HEK293T (cell line): ENCODE results near the gene SLC22A6.

Source experiments
- CTCF ChIA-PET: fragments of 350-600 bp; formaldehyde crosslinking; extraction: SDS; loops from one replicate; lab custom pipeline; 2021; ENCODE audit warnings: antibody characterized with exemption, inconsistent platforms; lab: Yijun Ruan, JAX
- POLR2A ChIA-PET: fragments of 350-600 bp; formaldehyde crosslinking; extraction: SDS; loops from one replicate; lab custom pipeline; 2020; ENCODE audit warnings: antibody characterized with exemption, inconsistent platforms; lab: Yijun Ruan, JAX
- DNase-seq: peaks from one replicate; pipeline ENCODE4 v3.0.0; 2012; ENCODE audit warnings: mixed read lengths; ENCODE audit errors: extremely low spot score
- ARNT ChIP-seq: fragments of 450-650 bp; IDR thresholded peaks from 2 replicates; pipeline ENCODE4 v1.6.1; 2017; ENCODE audit warnings: mild to moderate bottlenecking
- BHLHE40 ChIP-seq: fragments of 450-650 bp; IDR thresholded peaks from 2 replicates; pipeline ENCODE4 v1.6.1; 2016; ENCODE audit warnings: mild to moderate bottlenecking, moderate library complexity, borderline replicate concordance
- CTBP1 ChIP-seq: fragments of 450-650 bp; IDR thresholded peaks from 2 replicates; pipeline ENCODE4 v1.6.1; 2016; ENCODE audit warnings: borderline replicate concordance
- ELF4 ChIP-seq: fragments of 450-650 bp; IDR thresholded peaks from 2 replicates; pipeline ENCODE4 v1.6.1; 2017; ENCODE audit warnings: antibody characterized with exemption
- FOXA1 ChIP-seq: fragments of 450-650 bp; IDR thresholded peaks from 2 replicates; pipeline ENCODE4 v1.6.1; 2016; ENCODE audit warnings: mild to moderate bottlenecking
- FOXK2 ChIP-seq: fragments of 450-650 bp; IDR thresholded peaks from 2 replicates; pipeline ENCODE4 v1.6.1; 2016; ENCODE audit warnings: mild to moderate bottlenecking
- FOXM1 ChIP-seq: fragments of 450-650 bp; IDR thresholded peaks from 2 replicates; pipeline ENCODE4 v1.6.1; 2017; ENCODE audit warnings: mild to moderate bottlenecking, borderline replicate concordance
- HDGF ChIP-seq: fragments of 450-650 bp; IDR thresholded peaks from 2 replicates; pipeline ENCODE4 v1.6.1; 2017; ENCODE audit warnings: antibody characterized with exemption, borderline replicate concordance
- L3MBTL2 ChIP-seq: fragments of 450-650 bp; conservative IDR thresholded peaks from 2 replicates; pipeline ENCODE4 v1.6.1; 2016; ENCODE audit warnings: mild to moderate bottlenecking
- LEF1 ChIP-seq: fragments of 450-650 bp; IDR thresholded peaks from 2 replicates; pipeline ENCODE4 v1.6.1; 2017; ENCODE audit warnings: mild to moderate bottlenecking, borderline replicate concordance
- NFRKB ChIP-seq: fragments of 450-650 bp; IDR thresholded peaks from 2 replicates; pipeline ENCODE4 v1.6.1; 2016; ENCODE audit warnings: mild to moderate bottlenecking, moderate library complexity
- SP1 ChIP-seq: fragments of 450-650 bp; IDR thresholded peaks from 2 replicates; pipeline ENCODE4 v1.6.1; 2017
- SUZ12 ChIP-seq: fragments of 450-650 bp; IDR thresholded peaks from 2 replicates; pipeline ENCODE4 v1.6.1; 2016; ENCODE audit warnings: mild to moderate bottlenecking
- TARDBP ChIP-seq: fragments of 450-650 bp; IDR thresholded peaks from 2 replicates; pipeline ENCODE4 v1.6.1; 2016
- ZNF384 ChIP-seq: fragments of 450-650 bp; IDR thresholded peaks from 2 replicates; pipeline ENCODE4 v1.6.1; 2016
- TF ChIP-seq, protein P1 (sequence below): fragments of 450-650 bp; IDR thresholded peaks from 2 replicates; pipeline ENCODE4 v1.6.1; 2016

The SLC22A6 gene

DNA sequence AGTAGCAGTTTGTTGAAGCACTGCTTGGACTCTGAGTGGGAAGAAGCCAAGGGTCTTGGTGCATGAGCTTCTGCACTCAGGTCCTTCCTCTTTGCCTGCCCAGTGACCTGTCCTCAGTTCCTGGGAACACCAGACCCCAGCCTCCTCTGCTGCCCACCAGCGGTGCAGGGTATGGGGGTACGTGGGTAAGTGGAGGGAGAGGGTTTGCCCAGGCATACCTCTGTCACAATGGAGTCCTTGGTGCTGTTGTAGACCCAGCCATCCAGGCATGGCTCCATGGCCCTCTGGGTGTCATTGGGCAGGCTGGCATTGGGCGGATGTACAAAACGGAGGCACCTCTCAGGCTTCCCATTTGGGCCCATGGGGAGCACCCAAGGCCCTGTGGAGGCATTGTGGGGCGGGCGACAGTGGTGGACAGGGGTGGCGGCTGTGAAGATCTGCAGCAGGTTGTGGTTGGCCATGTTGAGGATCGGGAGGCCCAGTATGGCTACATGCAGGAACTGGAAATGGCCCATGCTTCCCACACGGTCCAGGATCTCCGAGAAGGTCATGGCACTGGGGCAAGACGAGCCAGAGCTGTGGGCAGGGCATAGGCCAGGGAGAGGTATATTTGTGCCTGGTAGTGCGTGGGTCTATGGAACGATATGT lies 29.8 kb upstream of the SLC22A6 start:
- TF ChIP-seq FOXA1: no peak
- TF ChIP-seq ZNF384: no peak
- no peak for TF ChIP-seq FOXK2
- no peak for TF ChIP-seq BHLHE40
- TF ChIP-seq FOXM1: no peak
- no peak for TF ChIP-seq ARNT
- TF ChIP-seq ELF4: no peak
- TF ChIP-seq SP1: no peak
- no peak for TF ChIP-seq L3MBTL2
- TF ChIP-seq HDGF: no peak
- TF ChIP-seq, protein P1, sequence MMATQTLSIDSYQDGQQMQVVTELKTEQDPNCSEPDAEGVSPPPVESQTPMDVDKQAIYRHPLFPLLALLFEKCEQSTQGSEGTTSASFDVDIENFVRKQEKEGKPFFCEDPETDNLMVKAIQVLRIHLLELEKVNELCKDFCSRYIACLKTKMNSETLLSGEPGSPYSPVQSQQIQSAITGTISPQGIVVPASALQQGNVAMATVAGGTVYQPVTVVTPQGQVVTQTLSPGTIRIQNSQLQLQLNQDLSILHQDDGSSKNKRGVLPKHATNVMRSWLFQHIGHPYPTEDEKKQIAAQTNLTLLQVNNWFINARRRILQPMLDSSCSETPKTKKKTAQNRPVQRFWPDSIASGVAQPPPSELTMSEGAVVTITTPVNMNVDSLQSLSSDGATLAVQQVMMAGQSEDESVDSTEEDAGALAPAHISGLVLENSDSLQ: no peak
- TF ChIP-seq SUZ12: no peak
- TF ChIP-seq LEF1: no peak
- TF ChIP-seq NFRKB: no peak
- ChIA-PET CTCF (interaction anchor here (1.3 kb wide), 1 partner anchor 108 kb away, joined by 6 read pairs; no protein-coding TSS in a partner anchor), POLR2A (no interaction called here)
- DNase-seq: no peak

DNA sequence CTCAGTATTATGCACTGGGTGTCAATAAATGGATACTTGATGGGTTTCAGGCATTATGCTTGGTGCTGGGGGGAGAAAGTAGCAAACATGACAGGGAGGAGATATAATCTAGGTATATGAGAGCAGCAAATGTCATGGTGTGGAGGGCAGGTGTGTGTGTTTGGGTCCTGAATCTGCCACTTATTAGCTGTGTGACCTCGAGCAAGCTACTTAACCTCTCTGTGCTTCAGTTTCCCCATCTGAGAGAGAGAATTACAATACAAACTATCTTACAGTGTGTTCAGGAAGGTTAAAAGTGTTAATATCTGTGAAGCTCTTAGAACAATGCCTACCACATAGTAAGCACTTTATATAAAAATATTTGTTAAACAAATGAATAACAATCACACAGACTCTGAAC lies 28.1 kb upstream of the SLC22A6 start:
- TF ChIP-seq BHLHE40: no peak
- TF ChIP-seq ZNF384: no peak
- TF ChIP-seq ELF4: no peak
- TF ChIP-seq L3MBTL2: no peak
- no peak for TF ChIP-seq SP1
- TF ChIP-seq, protein P1: no peak
- no peak for TF ChIP-seq SUZ12
- no peak for TF ChIP-seq ARNT
- TF ChIP-seq TARDBP: no peak
- no peak for TF ChIP-seq FOXA1
- no peak for TF ChIP-seq NFRKB
- POLR2A ChIA-PET: no interaction called here
- no peak for DNase-seq
- CTCF ChIA-PET: no interaction called here

DNA sequence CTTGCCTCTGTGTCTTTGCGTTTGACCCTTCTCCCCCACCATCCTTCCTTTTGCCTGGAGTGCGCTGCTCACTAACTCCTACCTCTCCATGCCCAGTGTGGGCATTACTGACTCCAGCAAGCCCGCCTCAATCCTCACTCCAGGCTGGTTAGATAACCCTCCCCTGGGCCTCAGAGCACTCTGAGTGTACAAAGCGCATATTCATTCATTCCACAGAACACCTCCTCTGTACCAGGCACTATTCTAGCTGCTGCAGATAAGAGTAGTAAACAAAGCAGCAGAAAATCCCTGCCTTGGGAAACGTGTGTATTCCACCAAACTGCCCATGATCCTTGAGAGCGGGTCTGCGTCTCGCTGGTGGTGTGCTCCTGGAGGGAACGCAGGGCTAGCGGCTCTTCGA lies 27.7 kb upstream of the SLC22A6 start:
- POLR2A ChIA-PET: no interaction called here
- TF ChIP-seq ZNF384 (no peak), SUZ12 (no peak), ELF4 (no peak), FOXK2 (no peak), ARNT (no peak), FOXM1 (no peak), SP1 (no peak), CTBP1 (no peak), BHLHE40 (no peak), NFRKB (no peak), LEF1 (no peak), L3MBTL2 (no peak), TARDBP (no peak)
- TF ChIP-seq, protein P1: no peak
- no peak for DNase-seq
- CTCF ChIA-PET: interaction anchor here (1.2 kb wide), 1 partner anchor 8 kb away, joined by 4 read pairs; no protein-coding TSS in a partner anchor

DNA sequence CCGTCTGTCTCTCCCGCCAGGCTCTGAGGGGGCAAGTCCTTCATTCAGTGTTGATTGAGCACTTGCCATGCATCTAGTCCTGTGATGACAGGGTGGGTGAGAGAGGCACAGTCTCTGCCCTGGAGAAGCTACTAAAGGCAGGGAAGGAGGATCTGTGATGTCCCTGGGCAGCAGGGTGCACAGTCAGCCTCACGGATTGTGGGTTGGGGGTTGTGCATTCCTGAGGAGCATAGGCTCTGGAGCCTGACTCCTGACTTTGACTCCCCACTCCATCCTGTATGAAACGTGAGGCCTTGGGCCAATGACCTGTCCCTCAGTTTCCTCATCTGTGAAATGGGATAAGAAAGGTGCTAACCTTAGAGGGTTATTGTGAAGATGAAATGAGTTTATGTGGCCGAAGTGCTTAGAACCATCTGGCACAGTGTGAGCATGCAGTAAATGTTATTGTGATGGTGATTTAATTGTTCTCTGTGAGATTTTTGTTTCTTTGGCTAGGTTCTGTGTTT lies 26.2 kb upstream of the SLC22A6 start:
- DNase-seq: no peak
- ChIA-PET CTCF (interaction anchor here (0.8 to 4.5 kb wide), 3 partner anchors 9 to 104 kb away, joined by 4 to 22 read pairs (median 6); no protein-coding TSS in a partner anchor), POLR2A (no interaction called here)
- TF ChIP-seq ELF4 (no peak), FOXA1 (no peak), SUZ12 (no peak), LEF1 (no peak), TARDBP (no peak)
- TF ChIP-seq, protein P1: no peak

DNA sequence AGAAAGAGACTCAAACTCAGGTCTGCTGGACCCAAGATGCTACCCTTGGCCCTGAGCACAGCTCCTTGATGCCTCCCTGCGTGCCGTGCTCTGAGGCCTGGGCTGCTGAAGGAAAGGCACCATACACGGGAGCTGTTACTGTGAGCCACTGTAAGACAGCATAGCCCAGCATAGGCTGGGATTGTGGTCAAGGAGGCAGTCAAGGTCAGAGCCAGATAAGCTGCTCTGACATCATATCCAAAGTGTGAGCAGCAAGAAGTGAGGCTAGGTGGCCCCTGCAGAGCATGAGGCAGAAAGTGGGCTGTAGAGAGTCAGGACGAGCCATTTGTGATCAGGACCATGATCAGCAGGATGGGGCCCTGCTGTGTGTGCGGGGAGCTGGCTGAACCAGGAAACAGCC lies 23.2 kb upstream of the SLC22A6 start:
- no peak for TF ChIP-seq LEF1
- TF ChIP-seq, protein P1: no peak
- no peak for TF ChIP-seq SUZ12
- TF ChIP-seq FOXA1: no peak
- no peak for TF ChIP-seq SP1
- TF ChIP-seq BHLHE40: no peak
- TF ChIP-seq ARNT: no peak
- no peak for TF ChIP-seq L3MBTL2
- no peak for TF ChIP-seq HDGF
- TF ChIP-seq ELF4: no peak
- TF ChIP-seq TARDBP: no peak
- no peak for TF ChIP-seq ZNF384
- CTCF ChIA-PET: interaction anchor here (1.3 to 4.5 kb wide), 5 partner anchors 12 to 102 kb away, joined by 3 to 22 read pairs (median 4); no protein-coding TSS in a partner anchor
- POLR2A ChIA-PET: no interaction called here
- no peak for DNase-seq
